SKM-1 (cell line): ENCODE results near the gene ADAMTS18.

Experiments used
- DNase-seq: peaks from one replicate; lab custom pipeline; 2025; ENCODE audit not compliant: unreplicated experiment; lab: John Stamatoyannopoulos, UW

ADAMTS18 gene

DNA sequence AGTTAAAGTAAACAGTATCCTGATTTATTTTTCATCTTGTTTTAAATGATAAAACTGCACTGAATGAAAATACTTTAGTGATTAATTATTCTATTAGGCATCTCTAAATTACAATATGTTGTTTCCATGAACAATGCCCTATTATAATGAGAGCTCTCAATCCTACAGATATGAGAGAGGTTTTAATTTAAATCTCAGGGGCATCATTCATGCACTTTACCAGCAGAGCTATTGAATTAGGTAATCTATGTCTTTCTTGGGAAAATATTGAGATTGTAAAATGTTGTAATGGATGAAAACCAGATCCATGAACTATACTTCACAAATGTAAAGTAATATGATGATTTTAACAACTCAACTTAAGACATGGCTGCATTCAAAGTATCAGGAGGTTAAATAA lies 103.8 kb downstream of the ADAMTS18 start:
- no peak for DNase-seq

DNA sequence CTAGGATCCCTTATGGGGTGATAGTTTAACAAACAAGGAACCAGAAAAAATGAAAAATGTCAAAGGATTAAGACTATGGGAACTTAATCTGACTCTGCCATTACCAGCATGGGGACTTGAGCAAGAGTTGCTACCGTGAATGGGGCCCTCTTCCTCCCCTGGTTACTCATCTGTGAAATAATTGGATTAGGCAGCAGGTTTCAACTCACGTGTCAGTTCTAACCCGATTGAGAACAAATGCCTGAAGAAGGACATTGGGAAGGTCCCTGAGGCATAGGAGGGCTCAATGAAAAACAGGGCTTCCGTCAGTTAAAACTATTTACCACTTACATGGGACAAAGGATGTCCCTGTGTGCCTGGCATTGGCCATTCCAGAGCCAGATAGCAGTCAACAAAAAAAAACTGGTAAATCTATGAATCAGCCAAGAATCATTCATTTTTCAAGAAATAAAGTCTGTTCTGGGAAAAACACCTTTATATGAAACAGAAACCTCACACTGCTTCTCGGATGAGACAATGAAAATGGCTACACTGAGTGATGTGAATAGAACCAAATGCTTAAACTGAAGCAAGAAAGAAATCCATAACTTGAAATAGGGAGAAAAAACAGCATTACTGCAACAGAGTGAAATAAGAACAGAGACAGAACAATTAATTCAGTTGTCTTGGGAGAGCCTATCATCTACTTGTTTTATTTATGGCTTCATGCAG lies 104.3 kb downstream of the ADAMTS18 start:
- no peak for DNase-seq

DNA sequence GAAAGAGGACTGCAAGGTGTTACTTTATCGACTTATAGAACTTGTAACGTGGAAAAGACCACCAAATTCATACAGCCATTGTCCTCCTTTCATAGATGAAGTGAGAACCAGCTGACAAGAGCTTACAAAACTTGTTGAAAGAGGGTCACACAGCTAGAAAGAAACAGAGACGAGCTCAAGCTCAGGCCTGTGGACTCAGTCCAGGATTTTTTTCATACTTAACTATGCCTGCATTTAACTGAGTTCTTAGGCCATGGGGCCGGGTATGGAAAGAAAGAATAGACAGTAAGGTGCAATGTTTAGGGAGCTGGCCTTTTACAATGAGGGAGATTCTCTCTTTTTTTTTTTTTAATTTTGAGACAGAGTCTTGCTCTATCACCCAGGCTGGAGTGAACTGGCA lies 106.1 kb downstream of the ADAMTS18 start:
- no peak for DNase-seq

DNA sequence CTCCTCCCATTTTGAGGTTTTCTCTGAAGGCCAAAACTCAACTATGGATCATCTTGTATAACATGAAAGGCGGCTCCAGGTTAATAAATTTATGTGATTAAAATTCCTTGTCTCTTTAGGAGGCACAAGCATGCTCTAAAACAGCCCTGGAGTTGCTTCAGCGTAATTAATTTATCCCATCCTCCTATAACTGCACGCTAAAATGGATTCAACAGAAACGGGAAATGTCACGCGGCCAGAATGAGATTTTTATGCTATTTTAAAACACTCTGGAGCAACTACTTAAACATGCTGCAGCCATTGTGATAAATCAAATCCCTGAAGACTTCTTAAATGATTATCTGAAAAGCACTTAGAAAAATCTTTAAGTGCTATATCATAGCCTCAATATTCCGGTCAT lies 106.6 kb downstream of the ADAMTS18 start:
- DNase-seq = no peak

DNA sequence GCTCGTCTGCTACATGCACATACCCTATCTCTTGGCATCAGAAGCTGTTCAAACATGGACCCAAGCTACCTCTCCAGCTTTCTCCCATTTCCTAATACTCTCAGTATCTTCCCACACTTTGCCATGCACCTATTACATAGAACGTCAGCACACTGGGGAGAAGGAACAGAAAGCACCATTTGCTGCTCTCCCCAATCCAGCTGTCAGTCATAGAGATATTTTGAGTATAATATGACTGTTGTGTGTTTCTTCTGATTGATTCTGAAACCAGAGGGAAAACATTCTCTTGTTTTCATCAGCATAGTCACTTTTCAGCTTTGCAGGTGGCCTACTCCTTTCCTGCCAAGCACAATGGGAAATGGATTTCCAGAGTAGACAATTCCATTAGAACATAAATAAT lies 107.1 kb downstream of the ADAMTS18 start:
- no peak for DNase-seq

DNA sequence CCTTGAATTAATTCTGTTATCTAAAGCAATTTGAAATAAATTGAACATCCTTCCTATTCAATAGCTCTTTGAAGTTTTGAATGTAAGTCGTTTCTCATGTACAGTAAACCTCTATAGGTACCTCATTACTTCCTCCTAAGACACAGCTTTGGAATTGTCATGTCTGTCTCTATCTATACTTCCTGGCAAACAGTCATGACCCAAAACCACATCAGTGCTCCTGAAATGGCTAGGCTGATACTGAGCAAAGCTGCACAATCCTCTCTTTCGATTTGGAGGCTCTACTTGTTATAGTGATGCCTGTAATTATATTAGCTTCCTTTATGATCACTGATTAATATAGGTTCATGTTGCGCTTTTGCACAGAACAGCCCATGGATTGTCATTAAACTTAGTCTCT lies 110.1 kb downstream of the ADAMTS18 start:
- no peak for DNase-seq

DNA sequence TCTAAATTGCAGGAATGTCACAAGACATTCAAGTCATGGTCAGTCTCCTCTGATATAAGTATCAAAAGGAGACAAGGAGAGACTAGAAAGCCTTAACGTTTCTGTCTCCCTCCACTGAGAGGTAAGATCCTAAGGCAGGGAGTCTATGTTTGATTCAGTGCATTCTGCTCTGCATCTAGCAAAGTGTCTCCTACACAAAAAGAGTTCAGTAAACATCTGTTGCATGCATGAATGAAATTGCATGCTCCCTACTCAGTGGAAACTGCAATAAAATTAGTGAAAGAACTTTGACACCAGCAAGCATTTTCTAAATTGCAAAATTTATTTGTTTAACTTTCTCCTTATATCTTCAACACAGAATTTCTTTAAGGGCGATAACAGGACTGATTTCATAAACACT lies 111.1 kb downstream of the ADAMTS18 start:
- no peak for DNase-seq

DNA sequence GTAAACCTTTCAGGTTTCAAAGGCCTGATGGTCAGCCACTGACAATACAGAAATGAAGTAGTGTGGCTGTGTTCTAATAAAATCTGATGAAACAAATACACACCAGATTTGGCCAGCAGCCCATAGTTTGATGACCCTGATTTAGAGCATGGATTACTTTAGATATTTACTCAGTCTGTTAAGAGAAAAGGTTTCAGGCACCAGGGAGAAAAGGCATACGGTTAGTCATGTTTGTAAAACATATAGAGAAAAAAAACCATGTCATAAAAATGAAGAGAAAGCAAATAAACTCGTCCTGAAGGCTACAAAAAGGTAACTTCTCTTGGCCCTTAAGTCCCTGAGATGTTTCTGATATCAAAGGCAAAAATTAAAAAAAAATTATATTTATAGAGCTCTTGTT lies 112.1 kb downstream of the ADAMTS18 start:
- DNase-seq = no peak

DNA sequence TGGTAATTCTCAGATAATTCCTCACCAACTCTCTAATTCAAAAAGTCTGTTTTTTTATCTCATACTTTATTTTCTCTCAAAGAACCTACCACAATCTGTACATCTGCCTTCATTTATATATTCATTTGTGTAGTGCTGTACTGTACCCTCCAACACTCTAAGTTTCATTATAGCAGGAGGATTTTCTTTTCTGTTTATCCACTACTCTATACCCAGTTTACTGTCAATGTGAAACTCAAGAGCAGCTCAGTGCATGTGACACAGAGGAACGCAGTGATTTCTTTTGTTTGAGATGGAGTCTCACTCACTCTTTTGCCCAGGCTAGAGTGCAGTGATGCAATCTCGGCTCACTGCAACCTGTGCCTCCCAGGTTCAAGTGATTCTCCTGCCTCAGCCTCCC lies 117.8 kb downstream of the ADAMTS18 start:
- DNase-seq = no peak

DNA sequence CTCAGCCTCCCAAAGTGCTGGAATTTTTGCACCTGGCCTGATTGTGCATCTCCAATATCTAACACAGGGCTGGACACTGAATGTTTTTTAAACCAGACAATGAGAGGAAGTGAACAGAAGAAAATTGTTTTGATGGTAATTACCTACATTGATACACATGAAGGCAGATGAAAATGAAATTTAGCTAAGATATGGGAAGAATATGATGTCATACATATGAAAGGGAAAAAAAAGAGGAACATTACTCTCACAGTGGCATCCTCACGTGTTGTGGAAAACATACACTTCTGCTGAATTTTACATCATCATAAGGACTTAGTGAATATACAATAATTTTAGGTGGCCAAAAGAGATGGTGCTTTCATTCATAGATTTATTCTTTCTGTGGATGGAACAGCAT lies 124.0 kb downstream of the ADAMTS18 start:
- no peak for DNase-seq

DNA sequence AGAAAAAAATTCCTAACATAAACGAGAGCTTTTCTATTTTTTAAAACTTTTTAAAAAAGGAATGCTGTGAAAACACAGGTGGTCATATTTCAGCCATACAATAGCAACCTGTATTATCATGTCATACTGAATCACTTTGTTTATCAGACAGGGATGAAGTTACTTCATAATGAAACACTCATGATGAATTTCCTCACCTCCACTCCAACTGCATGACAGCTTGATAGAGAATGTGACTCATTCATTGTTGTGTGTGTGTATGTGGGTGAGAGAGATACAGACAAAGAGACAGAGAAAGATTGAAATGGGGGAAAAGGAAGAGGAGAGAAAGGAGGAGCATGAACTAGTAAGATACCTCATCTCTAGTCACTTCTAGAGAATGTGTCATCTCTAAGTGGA lies 126.7 kb downstream of the ADAMTS18 start:
- no peak for DNase-seq

DNA sequence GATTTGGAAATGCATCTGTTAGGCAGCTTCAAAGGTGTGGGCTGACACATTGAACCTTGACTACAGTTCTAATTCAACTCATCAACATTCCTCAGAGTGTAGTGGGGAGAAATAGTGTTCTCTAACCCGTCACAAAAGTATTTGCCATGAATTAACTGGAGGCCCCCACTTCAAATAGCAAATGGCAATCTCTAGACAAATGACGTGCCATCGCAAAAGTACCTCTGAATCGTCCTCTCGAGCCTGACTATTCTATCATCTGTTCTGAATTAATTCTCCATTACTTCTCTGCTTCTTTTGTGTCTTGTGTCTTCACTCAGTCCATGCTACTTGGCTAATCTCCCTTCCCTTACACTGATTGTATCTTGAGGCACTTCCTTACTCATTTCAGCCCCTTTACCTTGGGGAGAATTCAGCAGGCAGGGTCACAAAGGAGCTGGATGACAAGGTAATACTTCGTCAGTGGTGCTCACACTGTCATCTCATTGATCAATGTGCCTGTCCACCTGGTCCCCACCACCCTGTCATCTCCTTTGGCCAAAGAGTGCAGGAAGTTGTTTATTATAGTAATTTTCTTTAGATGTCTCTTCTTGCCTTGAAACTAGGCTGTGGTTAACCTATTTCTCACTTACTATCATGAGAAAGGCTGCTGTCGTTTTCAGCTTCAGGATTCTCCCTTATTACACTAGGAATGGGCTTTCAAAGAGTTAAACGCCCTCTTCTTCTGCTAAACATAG lies 127.2 kb downstream of the ADAMTS18 start:
- DNase-seq = no peak

DNA sequence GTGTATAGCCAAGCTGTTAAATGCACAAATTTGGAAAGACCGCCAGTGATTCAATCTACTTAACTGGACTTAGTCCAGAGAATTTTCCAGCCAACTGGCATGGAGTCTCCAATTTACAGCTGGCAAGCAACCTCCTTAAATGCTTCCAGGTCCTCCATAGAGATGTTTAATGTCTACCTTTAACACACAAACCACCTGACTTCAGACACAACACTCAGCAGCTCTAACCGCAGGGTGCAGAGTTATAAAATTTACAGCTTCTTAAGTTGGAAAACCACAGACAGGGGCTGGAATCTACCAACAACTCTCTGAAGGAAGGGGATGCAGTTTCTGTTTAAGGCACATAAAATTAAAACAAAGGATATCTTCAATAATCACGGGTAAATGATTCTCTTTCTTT lies 128.8 kb downstream of the ADAMTS18 start:
- no peak for DNase-seq

DNA sequence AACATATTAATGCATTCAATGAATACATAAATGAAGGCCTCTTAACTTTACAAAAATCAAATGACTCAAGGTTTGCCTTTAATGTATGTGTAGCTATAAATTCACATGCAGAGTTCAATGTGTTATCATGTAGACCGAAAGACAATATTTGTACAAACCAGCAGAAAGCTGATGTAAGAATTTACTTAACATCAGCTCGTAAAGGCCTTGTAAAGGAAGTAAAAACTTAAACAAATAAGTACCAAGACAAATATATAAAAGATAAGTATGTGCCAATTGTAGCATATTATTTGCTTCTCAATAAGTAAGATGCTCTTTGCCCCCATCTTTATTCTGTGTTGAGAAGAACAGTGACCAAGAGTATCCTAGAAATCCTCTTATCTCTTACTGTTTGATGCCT lies 130.0 kb downstream of the ADAMTS18 start:
- DNase-seq = no peak

DNA sequence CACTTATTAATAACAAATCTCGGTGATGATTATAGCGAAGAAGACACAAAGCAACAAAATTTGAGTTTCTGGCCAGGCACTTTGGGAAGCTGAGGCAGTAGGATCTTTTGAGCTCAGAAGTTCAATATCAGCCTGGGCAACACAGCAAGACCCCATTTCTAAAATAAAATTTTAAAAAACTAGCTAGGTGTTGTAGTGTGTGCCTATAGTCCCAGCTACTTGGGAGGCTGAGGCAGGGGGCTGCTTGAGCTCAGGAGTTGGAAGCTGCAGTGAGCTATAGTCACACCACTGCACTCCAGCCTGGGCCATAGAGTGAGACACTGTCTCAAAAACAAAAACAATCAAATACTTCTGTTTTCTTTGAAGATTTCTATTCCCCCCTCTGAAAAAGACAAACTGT lies 130.7 kb downstream of the ADAMTS18 start:
- no peak for DNase-seq

DNA sequence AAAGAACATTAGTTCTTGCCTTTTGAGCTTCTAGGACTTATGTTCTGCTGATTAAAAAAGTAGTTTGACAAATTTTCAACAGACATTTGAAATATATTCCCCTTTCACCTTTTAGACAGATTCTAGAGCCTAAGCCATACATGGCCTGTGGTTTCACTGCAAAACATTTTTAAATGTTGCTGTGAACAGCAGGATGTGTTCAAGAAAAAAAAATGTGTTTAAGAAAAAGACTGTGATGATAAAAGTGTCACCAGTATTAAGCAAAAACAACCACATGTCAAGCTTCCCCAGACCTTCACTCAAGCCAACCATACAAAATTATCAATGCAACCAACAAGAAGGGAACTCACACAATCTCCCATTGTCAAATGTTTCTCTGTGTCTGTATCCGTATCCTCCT lies 132.2 kb downstream of the ADAMTS18 start:
- no peak for DNase-seq

DNA sequence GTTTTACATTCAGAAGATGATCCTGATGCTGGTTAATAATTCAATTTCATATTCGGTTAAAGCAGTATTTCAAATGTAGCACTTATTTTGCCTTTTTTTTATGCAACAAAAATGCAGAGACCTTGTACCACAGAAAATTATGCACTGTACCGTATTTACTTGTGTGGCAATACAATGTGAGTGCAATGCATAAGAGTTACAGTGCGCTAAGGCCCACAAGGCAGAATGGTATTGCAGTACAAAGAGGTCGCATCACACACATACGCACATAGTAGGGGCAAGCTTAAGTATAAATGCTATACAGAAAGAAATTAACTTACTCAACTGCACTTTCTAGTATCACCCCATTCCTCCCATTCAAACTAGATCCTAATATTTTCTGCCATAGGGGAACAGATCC lies 132.6 kb downstream of the ADAMTS18 start:
- no peak for DNase-seq

DNA sequence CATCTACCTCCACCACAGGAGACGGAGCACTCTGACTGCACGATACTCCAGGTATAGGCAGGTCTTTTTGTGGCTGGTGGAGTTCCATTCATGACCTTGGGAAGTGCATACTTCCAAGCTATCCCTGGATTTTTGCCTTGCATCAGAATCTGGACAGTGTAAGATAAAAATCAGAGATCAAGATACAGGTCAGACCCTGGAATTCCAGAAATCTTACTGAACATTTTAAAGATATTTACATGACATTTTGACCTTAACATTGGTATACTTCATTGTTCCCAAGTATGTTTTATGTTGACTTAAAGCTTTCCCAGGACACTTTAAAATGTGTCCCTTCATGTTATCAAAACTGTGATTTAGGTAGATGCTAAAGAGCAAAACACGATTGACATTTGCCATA lies 134.6 kb downstream of the ADAMTS18 start:
- DNase-seq = no peak

DNA sequence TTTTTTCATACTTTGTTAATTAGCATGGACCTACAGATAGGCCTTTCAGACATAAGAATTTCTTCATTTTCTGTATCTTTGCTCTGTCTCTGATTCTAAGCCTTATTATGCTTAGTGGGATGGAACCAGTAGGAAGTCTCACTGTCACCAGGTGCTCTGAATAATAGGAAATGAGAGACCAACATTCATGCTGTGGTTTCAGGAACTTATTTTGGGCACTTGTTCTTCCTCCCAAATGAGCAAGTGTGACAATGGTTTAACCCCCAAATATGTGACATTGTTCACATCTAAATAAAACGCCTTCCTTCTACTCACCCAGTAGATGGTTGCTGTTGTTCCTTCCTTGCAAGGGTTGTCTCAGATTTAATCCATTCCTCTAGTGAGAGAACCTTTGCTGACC lies 135.4 kb downstream of the ADAMTS18 start:
- DNase-seq = no peak

DNA sequence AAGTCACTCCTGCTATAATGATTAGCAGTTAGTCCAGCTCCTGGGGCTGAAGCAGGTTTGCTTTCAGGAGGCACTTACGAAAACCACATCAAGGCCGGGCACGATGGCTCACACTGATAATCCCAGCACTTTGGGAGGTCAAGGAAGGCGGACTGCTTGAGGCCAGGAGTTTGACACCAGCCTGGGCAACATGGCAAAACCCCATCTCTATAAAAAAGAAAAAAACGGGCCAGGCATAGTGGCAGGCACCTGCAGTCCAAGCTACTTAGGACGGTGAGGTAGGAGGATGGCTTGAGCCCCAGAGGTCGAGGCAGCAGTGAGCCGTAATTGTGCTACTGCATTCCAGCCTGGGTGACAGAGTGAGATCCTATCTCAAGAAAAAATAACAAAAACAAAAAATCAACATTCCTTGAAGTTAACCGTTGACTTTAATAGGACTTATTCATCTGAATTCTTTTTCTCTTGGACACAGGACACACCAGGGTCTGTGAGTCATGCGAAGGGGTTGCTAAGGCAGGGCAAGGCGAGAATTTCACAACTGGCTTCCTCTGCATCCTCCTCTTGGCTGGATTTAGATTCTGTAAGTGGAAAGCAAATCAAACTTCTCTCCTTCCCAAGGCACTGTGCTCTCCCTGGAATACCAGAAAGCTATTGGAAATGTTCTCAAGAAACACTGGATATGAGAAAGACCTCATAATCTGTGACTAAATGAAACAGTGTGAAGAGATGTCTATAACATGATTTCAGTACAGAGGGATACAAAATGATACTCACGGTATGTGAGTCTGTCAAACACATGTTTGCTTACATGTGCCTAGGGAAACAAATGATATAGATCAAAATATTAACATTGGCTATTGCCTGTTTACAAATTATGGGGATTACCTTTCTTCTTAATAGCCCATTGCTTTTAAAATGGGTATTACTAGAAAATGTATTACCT lies 136.1 kb downstream of the ADAMTS18 start:
- no peak for DNase-seq

DNA sequence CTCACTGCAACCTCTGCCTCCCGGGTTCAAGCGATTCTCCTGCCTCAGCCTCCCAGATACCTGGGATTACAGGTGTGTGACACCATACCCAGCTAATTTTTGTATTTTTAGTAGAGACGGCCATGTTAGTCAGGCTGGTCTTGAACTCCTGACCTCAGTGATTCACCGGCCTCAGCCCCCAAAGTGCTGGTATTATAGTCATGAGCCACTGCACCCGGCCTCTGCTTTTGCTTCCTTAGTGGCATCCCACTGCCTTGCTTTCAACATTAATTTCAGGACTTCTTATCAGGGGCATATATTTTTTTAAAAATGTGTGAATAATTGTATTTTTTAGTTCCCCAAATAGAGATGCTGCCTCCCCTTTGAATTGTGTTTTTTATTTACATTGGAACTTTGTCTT lies 136.8 kb downstream of the ADAMTS18 start:
- DNase-seq = no peak

DNA sequence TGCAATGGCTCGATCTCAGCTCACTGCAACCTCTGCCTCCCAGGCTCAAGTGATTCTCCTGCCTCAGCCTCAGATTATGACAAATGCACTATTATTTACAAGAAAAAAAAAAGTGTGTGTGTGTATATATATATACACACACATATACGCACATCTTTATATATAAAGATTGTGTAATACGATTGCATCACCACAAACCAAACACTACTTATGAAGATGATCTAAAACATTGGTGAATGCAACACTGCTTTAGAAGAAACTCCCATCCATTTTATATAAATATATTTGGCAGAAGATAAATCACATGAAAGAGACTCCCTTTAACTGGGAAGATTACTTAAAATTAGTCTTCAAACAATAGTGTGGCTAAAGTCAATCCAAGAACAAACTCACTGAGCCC lies 138.9 kb downstream of the ADAMTS18 start:
- no peak for DNase-seq
